GM18511 (cell line): ENCODE measurements around the gene BTNL9.
"Not testable (repeated sequence)": the region's sequence is repeated elsewhere in the genome, so short reads cannot be mapped to it uniquely, and the experiment has no call there.

Experiments used
- ATAC-seq: cut with Tn5 transposase; IDR thresholded peaks from one replicate; pipeline ENCODE4 v1.9.1; 2021; ENCODE audit warnings: mild to moderate bottlenecking, moderate library complexity; ENCODE audit not compliant: unreplicated experiment

Gene BTNL9

DNA sequence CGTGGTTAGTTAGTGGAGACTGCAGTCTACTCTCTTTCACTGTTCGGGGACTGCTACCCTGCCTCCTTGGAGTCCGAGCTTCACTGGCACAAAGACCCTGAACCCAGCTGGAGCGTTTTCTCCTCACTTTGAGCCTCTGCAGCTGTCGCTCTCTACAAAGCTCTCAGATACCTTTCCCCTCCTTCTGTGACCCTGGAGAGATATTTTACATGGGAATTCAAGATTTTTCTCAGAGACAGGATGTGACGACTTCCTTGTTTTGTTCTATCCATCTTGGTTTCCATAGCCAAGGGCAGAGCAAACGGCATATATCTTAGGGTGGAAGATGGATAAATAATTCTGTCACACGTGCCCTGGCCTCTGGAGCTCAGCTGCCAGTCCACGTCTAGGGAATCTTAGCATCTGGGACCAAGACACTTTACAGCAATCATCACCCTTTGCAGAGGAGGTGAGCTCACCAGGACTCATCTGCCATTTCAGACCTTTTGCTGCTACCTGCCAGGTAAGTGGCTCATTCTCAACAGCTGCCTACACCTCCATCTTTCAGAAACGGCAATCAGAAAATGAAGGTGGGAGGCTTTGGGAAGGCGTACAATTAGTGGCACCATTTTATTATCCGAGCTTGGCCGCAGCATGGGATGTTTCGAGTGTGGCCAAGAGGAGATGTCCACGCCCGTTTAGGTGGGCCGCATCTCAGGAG lies at the start of gene BTNL9:
Gene BTNL9, plus strand, starts transcription at position 336 of the 700 bp plus-strand sequence. CDS start 5,224 bp downstream, outside the sequence.
- no peak for ATAC-seq

DNA sequence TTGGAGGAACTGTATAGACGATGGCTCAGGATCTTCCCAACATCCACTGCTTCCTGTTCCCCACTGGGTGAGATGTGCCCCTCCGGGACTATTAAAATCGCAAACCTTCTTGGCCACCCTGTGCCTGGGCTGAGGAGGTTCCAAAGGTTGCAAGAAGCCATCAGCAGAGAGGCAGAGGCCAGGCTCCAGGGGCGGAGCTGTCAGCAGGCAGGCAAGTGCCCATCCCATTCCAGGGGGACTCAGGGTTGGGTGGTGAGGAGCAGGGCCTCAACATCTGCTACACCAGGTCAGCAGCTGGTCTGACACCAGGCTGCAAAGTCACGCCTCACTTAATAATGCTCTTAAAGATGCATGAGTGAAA lies 49.2 kb upstream of the BTNL9 start:
- no peak for ATAC-seq

DNA sequence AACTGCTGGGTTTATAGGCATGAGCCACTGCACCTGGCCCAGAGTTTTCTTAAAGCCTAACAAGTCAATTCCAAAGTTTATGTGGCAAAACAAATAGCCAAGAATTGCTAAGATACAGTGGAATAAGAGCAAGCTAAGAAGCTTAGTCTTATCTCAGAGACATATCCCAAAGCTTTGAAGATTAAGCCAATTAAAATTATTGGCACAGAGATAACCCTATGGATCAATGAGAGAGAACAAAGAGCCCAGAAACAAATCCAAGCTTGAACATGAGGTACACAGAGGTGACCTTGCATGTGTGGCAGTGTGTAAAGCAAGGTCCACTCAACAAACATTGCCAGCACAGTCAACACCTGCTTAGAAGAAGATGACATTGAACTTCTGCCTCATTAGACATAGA lies 38.1 kb upstream of the BTNL9 start:
- no peak for ATAC-seq

DNA sequence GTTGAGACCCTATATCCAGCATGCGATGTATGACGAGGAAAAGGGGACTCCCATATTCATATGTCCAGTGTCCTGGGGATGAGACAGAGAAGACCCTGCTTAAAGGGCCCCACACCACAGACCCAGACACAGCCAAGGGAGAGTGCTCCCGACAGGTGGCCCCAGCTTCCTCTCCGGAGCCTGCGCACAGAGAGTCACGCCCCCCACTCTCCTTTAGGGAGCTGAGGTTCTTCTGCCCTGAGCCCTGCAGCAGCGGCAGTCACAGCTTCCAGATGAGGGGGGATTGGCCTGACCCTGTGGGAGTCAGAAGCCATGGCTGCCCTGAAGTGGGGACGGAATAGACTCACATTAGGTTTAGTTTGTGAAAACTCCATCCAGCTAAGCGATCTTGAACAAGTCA lies 34.3 kb upstream of the BTNL9 start:
- no peak for ATAC-seq

DNA sequence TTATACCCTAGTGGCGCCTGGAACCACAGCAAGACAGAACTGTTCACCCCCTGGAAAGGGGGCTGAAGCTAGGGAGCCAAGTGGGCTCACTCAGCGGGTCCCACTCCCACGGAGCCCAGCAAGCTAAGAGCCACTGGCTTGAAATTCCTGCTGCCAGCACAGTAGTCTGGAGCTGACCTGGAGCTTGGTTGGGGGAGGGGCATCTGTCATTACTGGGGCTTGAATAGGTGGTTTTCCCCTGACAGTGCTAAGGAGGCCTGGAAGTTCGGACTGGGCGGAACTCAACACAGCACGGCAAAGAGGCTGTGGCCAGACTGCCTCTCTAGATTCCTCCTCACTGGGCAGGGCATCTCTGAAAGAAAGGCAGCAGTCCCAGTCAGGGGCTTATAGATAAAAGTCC lies 31.9 kb upstream of the BTNL9 start:
- no peak for ATAC-seq

DNA sequence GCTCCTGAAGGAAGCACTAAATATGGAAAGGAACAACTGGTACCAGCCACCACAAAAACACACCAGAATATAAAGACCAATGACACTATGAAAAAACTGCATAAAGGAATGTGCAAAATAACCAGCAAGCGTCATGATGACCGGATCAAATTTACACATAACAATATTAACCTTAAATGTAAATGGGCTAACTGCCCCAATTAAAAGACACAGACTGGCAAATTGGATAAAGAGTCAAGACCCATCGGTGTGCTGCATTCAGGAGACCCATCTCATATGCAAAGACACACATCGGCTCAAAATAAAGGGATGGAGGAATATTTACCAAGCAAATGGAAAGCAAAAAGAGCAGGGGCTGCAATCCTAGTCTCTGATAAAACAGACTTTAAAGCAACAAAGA lies 30.0 kb upstream of the BTNL9 start:
- ATAC-seq = not testable (repeated sequence)

DNA sequence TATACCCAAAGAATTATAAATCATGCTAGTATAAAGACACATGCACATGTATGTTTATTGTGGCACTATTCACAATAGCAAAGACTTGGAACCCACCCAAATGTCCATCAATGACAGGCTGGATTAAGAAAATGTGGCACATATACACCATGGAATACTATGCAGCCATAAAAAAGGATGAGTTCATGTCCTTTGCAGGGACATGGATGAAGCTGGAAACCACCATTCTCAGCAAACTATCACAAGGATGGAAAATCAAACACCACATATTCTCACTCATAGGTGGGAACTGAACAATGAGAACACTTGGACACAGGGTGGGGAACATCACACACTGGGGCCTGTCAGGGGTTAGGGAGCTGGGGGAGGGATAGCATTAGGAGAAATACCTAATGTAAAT lies 25.4 kb upstream of the BTNL9 start:
- not testable (repeated sequence) for ATAC-seq

DNA sequence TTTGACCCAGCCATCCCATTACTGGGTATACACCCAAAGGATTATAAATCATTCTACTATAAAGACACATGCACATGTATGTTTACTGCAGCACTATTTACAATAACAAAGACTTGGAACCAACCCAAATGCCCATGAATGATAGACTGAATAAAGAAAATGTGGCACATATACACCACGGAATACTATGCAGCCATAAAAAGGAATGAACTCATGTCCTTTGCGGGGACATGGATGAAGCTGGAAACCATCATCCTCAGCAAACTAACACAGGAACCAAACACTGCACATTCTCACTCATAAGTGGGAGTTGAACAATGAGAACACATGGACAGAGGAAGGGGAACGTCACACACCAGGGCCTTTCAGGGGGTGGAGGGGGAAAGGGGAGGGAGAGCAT lies 22.6 kb upstream of the BTNL9 start:
- ATAC-seq = not testable (repeated sequence)

DNA sequence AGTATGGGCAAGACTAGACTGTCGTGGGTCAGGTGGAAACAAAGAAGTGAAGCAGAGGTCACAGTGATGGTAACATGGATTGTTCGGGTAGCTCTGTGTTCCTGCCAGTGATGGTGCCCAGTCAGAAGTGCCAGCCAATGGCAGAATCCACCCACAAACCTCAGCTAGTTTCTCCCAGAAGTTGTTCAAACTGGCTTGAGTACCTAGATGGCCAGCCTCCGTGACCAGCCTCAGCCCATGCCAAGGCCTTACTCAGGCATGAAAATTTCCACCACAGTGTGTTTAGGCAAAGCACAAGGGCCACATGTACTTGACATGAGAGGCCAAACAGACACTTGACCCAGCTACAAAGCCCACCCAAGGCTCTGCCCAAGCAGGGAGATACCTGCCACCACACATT lies 19.4 kb upstream of the BTNL9 start:
- ATAC-seq = no peak

DNA sequence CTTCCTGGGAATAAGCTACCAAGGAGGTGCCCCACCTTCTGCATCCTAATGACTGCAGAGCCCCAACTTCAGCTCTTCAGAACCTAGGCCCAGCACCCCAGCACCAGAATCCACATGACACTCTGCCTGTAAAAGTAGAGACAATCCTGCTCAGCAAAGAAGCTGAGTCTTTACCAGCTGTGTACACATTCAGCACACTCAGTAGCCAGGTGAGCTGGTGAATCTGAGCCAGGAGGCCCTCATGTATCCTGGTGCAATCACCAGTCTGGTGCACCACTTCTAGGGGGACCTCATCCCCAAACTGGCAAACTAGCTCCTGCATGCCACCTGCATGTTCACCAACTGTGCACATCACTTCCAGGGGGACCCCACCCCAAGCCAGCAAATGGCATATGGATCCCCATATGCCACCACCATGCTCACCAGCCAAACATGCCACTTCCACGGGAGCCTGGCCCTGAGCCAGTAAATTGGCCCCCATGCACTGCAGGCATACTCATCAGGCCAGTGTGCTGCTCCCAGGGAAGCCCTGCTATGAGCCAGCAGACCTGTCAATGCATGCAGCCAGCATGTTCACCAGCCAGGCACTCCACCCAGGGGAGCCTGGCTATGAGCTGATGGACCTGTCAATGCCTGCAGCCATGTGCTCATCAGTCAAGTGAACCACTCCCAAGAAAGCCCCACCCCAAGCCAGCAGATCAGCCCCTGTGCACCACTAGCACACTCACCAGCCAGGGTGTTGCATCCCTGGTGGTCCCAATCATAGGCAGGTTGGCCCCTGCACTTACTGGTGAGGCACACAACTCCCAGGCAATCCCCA lies 15.6 kb upstream of the BTNL9 start:
- no peak for ATAC-seq

DNA sequence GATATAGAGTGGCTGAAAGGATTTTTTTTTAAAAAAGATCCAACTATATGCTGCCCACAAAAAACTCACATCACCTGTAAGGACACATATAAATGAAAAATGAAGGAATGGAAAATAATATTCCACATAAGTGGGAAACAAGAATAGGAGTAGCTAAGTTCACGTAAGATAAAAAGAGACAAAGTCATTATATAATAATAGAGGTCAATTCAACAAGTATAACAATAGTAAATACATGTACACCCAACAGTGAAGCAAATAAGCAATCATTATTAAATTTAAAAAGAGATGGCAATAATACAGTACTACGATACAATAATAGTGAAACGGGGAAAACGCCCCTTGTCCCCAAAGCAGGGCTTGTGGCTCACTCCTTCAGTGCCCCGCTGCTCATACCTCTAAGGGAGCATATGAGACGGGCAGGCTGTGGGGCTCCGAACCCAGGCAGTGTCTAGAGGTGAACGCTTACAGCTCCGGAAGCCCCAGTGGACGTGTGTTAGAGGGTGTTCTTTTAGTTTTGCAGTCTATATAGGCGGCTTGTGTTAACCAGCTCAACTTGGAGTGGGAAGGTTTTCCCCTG lies 12.5 kb upstream of the BTNL9 start:
- ATAC-seq = no peak

DNA sequence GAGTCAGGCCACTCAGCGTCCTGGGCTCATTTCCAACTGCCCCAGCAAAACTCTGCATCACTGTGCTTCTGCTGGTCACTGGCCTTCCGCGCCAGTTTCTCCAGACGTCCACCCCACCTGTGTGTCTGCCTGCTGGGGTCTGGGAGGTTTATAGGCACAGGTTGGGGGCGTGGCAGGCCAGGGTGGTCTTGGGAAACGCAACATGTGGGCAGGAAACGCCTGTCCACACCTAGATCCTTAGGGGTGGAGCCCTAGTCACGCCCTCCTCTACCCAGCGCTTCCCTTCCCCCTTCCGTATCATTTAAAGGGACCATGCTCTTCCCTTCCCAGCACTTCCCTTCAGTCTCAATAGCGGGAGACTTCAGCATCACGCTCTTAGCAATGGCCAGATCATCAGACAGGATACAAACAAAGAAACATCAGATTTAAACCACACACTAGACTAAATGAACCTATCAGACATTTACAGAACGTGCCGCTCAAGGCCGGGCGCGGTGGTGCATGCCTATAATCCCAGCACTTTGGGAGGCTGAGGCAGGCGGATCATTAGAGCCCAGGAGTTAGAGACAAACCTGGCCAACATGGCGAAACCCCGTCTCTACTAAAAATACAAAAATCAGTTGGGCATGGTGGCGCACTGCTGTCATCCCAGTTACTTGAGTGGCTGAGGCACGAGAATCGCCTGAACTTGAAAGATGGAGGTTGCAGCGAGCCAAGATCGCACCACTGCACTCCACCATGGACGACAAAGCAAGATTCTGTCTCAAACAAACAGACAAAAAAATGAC lies 11.8 kb upstream of the BTNL9 start:
- ATAC-seq = no peak

DNA sequence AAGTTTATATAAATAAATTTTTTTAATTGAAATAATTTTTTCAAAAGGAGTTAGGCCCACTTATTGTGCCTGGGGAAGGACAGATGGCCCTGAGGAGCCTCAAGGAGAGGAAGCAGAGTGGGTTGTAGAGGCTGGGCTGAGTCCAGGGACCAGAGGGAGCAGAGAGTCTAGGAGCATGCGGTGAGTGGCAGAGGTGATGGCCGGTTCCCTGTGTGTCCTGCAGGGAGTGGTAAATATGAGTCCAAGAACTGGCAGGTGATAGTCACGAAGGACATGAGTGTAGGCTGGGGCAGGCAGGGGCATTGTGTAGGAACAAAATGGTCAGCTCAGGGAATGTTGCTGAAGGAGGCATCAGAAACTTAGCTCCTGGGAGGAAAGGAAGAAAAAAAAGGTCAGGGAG lies 8.3 kb upstream of the BTNL9 start:
- ATAC-seq = no peak

DNA sequence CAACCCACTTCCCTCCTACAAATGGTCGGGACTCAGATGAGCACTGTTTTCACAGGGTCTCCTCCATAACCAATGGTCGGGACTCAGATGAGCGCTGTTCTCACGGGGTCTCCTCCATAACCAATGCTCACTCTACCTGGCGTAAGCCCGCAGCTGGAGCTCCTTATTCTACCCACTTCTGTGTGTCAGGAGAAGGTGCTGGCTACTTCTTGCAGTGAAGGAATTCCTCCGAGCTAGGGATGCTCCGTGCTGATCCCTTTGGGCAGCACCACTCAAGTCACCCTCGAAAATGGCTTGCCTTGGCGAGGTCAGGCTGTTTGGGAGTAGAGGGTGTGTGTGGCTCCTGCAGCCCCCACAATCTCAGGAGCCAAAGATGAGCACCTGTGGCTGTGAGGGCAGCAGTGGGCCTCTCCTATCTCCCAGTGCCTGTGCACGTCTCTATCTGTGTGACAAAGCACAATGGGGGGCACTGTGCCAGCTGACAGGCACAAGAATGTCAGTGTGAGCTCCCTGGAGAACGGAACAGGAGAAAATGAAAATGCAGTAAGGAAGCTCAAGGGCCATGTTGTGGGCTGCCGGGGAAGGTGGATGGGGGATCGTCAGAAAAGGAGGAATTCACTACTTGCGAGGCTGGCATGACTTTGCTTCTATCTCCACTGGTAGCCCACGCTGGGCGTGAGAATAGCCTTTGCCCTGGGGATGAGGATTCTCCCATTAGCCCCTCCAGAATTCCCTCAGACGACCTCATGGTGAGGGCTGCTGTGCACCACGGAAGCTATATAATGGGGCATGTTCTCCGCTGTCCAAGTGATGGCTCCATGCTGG lies 3.9 kb upstream of the BTNL9 start:
- ATAC-seq = no peak

DNA sequence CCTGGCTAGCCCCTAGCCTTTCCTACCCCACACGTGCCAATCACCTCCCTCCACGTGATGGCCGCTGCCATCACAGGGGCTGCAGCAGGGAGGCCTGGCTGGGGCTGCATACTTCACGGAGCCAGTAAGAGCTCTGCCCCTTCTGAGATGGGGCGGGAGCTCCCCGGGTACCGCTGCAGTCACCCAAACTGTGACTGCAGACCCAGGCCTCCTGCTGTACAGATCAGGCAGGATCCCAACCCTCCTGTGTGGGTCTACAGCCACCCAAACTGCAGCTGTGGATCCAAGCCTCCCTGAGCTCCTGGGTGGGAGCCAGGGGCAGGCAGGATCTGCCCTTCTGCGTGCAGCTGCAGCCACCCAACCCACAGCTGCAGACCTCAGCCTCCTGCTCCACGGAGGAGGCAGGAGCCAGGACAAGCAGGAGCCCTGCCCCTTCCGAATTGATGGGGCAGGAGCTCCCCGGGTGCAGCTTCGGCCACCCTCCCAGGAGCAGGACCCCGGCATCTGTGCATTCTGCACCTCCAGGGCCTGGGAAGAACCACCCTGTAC lies 3.2 kb upstream of the BTNL9 start:
- ATAC-seq = no peak

DNA sequence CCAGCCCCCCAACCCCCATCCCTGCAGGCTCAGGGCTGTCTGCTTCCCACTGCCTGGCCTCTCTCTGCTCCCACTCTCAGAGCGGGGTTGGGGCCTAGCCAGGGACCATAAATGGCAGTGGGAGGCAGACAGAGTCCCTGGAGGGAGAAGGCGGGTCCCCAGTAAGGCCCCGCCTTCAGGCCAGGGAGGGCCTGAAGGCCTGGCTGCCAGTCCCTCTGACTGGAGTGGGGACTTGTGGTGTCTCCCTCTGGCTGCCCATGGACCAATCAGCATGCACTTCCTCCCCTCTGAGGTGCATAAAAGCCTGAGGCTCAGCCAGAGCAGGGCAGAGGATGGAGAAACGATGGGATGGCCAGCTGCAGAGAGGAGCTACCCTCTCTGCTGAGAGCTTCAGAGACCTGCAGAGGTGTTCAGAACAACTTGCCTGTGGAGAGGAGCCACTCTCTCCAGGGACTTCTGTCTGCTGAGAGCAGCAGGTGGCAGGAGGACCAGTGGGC lies 2.7 kb upstream of the BTNL9 start:
- no peak for ATAC-seq

DNA sequence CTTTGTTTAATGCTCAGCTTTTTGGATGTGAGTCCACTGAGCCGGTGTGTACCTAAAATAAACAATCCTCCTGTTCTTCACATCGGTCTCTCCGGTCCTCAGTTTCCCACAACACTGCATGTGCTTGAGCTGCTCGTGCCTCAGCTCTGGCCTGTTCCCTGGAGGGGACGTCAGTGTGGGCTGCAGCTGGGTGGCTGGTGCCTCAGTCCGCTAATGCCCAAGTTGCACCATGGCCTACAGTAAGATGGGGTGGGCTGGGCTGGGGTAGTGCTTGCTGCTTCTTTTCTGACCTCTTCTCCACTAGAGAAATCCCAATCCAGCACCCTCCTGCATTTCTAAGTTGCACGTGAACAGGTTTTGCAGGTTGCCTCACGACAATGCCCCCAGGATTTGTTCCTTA lies 595 bp upstream of the BTNL9 start:
- no peak for ATAC-seq

DNA sequence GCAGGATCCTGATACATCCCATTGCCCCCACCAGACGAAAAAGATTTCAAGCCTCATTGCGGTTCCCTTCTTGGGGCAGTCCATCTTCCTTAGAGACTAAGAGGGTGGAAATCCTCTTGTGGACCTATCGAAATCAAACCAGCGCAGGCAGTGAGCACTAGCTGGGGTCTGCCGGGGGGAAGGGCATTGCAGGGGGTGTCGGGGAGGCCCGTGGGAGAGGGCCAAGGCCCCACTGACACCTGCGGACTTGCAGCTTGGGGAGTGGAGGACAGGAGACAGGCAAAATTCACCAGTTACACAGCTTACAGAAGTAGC lies 522 bp downstream of the BTNL9 start:
- ATAC-seq = no peak

DNA sequence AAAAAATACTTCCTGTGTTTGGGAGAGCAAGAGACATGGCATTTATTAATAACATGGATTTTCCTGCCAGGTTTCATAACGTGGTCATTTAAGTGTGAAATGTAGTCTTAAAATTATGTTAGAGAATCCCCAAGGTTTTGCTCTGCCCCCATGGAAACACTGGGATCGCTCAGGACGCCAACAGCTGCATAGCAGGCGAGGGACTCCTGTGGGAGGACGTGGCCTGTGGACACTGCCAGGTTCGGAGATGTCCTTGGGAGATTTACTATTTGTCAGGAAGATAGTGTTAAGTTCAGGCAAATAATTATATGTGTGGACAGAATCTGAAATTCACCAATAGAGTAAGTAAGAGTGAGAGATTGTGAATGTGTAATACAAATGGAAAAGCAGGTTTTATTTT lies 977 bp downstream of the BTNL9 start:
- no peak for ATAC-seq

DNA sequence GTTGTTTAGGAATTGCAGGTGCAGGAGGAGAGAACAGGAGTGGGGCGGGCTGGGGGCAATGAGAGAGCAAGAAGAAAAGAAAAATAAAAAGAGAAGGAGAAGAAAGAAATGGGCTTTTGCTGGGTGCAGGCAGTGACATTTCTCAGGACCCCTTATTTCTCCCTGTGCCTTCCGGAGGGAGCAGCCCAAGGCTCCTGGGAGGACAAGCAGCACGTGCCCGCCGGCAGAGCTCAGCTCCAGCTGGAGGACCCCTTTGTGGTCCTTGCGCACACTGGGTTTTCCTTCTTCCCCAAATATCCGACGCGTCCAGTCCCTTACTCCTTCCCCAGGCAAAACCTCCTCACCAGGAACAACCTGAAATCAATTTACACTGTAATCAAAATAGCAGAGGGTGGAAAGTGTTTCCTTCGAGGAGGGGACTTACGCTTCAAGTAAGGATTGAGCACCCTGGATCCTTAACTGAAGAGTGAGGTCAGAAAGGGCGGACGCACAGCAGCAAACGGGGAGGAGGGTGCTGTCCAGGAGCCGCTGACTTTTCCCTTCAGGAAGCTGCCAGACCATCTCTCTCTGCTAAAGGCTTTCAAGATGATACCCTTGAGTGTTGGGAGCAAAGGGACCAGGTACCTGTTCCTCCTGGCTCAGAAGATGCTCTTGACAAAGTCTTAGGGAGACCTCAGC lies 2.1 kb downstream of the BTNL9 start:
- ATAC-seq = no peak
